IPS-18c (cell line): ENCODE data around the gene PCBP4.

Source experiments
- H3K4me3 ChIP-seq: 2 replicates; pipeline ENCODE4 v1.7.0; 2013; ENCODE audit warnings: low read depth, mild to moderate bottlenecking, low read length, moderate library complexity; ENCODE audit not compliant: insufficient read depth
- H3K9me3 ChIP-seq: one replicate; pipeline ENCODE4 v1.6.1; 2013; ENCODE audit warnings: mild to moderate bottlenecking, low read length, moderate library complexity; ENCODE audit not compliant: control insufficient read depth, insufficient read depth

Gene PCBP4

GRCh38 chr3:51967384-51968169 is at the start of gene PCBP4:
Gene PCBP4 (minus strand): TSS chr3:51967454. CDS start chr3:51961240, 6,214 bp downstream.
- Histone ChIP-seq H3K4me3 (peak within 1 kb of the TSS; percentile 76), H3K9me3 (no peaks in the 10 kb centered on the region)

DNA sequence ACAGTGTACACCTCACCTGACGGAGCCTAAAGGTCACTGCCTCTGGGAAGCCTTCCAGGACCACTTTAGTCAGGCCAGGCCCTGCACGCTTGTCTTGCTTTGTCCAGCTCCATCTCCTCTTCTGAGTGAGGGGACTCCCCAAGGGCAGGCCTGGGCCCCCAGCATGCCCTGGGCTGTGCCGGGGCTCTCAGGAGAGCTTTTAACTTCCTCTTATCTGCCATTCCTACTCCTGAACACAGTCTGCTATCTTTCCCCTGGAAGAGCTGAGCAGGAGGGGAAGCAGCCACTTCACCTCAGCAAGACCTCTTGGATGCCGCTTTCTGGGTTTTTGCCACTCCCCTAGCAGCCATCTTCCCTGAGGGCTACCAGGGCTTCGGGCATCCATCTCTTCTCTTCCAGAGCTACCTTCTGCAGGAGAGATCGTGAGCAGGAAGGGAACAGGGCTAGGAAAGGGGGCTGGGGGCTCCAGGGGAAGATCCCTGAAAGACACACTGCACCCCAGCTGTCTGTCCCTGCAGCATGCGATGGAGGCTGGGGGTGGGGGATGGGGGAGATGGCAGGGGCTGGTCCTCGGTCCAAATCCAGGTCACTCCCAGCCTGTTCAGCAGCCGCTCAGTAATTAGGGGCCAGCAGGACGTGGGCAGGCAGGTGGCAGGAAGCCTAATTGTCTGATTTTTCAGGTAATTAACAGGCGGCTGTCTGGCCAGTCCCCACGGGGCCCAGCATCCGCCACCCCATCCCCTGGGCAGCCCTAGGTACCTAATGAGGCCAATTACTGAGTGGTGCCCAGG is 48.4 kb upstream of the PCBP4 start:
- Histone ChIP-seq H3K4me3 (no peak overlapping the region), H3K9me3 (no peaks in the 10 kb centered on the region)

DNA sequence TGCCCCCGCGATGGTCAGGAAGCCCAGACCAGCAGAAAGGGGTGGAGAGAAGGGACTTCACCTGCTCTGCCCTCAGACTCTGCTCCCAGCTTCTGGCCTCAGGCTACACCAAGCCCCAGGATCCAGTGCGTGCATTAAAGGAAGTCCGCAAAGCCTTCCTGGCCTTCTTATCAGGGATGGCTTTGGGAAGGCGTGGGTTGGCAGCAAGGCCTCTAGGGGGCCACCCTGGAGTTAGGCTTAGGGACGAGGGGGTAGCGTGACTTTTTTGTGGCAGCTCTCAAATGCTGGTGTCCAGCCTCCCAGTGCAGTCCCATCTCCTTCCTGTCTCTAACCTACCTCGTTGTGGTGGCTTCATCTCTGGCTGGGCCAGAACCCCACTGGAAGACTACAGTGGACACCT is 47.4 kb upstream of the PCBP4 start:
- H3K4me3 ChIP-seq, result no peak overlapping the region
- no peaks in the 10 kb centered on the region for H3K9me3 ChIP-seq

DNA sequence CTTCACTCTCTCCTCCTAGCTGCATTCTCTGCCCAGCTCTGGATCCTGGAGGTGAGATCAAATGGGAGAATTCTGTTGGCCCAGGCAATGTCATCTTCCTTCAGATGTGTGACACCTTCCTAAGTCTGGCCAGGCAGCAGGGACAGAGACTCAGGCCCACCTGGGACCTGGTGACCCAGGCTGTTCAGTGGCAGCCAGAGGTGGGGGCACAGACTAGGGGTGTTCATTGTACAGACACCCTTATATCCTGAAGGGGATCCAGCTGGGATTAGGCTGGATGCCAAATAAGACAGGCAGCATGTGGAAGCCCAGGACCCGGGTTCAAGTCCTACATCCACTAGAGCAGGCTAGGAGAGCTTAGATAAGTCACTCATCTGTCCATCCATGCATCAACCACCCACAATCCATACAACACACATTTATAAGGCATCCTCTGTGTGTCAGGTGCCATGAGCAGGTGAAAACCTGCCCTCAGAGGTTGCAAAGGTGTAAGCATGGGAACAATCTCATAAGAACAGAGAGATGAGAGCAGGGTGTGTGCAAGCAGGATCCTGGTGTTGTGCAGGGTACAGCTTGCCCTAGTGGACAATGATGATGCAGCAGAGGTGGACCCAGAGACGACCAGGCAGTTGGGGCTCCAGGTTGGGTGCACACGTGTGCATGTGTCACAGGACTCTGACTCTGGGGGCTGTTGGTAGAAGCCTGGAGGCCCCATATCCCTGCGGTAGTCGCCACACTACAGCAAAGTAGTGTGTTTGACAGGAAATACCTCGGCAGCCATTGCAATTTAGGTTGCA is 46.7 kb upstream of the PCBP4 start:
- Histone ChIP-seq H3K4me3 (no peak overlapping the region), H3K9me3 (no peaks in the 10 kb centered on the region)

GRCh38 chr3:52012699-52013098 is 45.4 kb upstream of the PCBP4 start:
- no peak overlapping the region for H3K4me3 ChIP-seq

GRCh38 chr3:52010431-52010830 is 43.2 kb upstream of the PCBP4 start:
- Histone ChIP-seq H3K4me3 (no peak overlapping the region), H3K9me3 (no peaks in the 10 kb centered on the region)

More at GRCh38 chr3:52012699-52013098, 45.4 kb upstream of the PCBP4 start:
- H3K9me3 ChIP-seq, result no peaks in the 10 kb centered on the region

- Histone ChIP-seq H3K9me3 (no peaks in the 10 kb centered on the region), H3K4me3 (no peak overlapping the region)
These were observed 40.0 kb upstream of the PCBP4 start for GRCh38 chr3:52007291-52007690.

DNA sequence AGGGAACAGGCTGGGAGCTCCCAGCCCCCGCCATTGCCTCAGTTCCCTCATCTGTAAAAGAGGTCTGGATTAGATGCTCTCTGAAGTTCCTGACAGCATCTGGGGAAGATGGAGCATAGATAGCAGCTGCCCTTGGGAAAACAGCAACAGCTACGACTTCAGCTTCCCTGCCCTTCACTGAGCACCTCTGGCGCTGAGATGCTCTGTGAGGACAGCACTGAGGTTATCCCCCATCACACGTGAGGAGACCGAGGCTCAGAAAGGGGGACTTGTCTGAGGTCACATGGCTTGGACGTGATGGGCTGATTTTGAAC is 39.5 kb upstream of the PCBP4 start:
- H3K9me3 ChIP-seq, result no peaks in the 10 kb centered on the region
- H3K4me3 ChIP-seq, result no peak overlapping the region

GRCh38 chr3:52006017-52006819 is 39.0 kb upstream of the PCBP4 start:
- H3K4me3 ChIP-seq, result peak overlapping the region; percentile 31; the same call in 1 of the 2 replicates
- no peaks in the 10 kb centered on the region for H3K9me3 ChIP-seq

GRCh38 chr3:52005571-52005986 is 38.3 kb upstream of the PCBP4 start:
- Histone ChIP-seq H3K4me3 (no peak overlapping the region), H3K9me3 (no peaks in the 10 kb centered on the region)

- Histone ChIP-seq H3K4me3 (no peak overlapping the region), H3K9me3 (no peaks in the 10 kb centered on the region)
These were observed 37.7 kb upstream of the PCBP4 start for GRCh38 chr3:52004906-52005395.

DNA sequence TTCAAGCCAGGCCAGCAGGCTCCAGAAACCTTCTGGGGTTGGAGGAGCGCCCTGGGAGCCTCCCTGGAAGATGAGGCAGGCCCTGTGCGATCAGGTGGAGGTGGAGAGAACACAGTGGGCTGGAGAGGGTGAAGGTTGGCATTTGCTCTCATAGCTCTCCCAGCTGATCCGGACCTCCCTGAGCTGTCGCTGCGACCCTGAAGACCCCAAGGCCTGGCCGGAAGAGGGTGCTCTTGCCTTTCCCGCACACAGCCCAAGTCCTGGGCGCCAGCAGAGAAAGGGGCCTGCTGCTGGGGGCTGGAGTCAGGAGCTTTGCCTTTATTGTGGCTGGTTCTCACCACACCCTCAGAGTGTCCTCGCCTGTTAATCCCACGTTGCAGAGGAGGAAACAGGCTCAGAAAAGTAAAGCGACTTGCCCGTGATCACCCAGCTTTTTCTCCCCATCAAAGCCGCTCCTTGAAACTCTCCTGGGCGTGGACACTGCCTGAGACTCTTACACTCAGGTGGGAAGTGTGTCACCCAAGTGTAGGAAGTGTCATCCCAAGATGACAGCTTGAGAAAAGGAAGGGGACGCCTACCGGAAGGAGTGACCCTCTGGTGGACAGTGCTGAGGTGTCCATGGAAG is 37.0 kb upstream of the PCBP4 start:
- Histone ChIP-seq H3K4me3 (no peak overlapping the region), H3K9me3 (no peaks in the 10 kb centered on the region)

- no peaks in the 10 kb centered on the region for H3K9me3 ChIP-seq
- H3K4me3 ChIP-seq, result no peak overlapping the region
These were observed 35.5 kb upstream of the PCBP4 start for GRCh38 chr3:52002748-52003147.

DNA sequence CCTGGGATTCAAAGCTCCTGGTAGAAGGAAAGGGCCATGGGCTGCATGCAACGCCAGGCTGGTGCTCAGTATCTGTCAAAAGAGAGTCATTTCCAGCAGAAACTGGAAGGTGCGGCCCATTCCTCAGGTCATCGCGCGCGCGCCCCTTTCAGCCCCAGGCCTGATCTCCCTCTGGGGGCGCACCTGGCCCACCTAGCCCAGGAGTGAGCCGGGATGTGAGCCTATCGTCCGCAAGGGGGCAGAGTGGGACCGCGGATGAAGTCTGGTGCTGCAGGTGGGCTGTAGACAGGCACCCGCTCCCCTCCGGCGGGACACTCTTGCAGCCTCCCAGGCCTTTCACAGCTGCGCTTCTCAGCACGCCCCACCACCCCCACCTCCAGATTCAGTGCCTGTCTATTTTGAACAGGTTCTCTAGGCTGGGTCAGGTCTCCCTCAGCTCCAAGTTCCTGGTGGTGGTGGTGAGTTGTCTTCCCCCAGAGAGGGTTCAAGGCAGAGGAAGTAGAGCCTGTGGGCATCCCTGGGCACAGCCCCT is 34.3 kb upstream of the PCBP4 start:
- Histone ChIP-seq H3K4me3 (no peak overlapping the region), H3K9me3 (no peaks in the 10 kb centered on the region)

DNA sequence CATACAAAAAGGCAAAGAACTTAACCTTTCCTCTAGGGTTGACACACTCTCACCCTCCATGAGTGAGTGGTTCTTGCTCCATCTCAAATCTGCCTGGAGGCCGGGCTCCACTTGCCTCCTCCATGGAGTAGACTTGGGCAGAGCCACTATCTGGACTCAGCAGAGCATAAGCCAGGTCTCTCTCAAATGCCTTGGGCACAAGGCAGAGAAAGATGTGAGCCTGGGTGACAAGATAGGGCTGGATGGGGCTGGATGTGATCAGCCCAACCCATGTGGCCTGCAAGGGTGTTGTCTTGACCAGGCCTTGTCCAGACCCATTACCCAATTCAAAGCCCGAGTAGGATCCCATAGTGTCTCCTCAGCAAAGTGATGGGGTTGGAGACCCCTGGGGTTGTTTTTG is 32.6 kb upstream of the PCBP4 start:
- Histone ChIP-seq H3K9me3 (no peaks in the 10 kb centered on the region), H3K4me3 (no peak overlapping the region)

DNA sequence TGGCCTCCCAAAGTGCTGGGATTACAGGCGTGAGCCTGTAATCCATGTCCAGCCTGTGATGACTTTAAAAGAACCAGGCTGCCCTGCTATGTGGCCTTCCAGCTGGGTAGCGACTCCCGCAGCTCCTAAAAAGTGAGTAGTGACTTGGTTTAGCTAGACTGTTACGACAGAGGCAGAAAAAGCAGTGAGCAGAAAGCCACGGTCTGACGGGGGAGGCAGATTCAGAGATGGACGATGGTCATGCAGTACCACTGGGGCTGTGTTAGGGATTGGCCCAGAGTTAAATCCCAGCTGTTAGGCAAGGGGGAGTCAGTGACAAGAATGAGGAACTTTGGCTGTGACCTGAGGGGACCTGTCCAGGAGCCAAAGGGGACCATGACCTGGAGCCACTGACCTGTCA is 31.5 kb upstream of the PCBP4 start:
- no peak overlapping the region for H3K4me3 ChIP-seq
- H3K9me3 ChIP-seq, result no peaks in the 10 kb centered on the region
